Measurements from ENCODE around the gene NCAM1.

The NCAM1 gene

DNA sequence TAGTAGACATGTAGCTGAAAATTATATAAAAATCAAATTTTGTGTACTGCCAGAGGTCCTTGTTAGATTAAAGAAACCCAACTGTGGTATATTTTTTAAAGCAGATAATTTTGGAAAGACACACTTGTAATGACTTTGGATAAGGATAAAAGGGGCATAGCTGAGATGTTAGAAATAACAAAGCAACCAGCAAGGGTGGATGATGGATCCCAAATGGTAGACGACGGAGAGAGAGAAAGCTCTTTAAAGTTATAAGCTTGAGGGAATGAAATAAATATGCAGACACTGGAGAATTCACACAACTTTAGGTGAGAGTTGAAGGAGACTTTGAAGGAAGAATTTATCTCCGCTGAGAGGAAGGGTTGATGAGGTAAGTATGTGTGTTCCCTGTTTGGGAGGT is 10.6 kb downstream of the NCAM1 start:
- TF ChIP-seq, protein P1, sequence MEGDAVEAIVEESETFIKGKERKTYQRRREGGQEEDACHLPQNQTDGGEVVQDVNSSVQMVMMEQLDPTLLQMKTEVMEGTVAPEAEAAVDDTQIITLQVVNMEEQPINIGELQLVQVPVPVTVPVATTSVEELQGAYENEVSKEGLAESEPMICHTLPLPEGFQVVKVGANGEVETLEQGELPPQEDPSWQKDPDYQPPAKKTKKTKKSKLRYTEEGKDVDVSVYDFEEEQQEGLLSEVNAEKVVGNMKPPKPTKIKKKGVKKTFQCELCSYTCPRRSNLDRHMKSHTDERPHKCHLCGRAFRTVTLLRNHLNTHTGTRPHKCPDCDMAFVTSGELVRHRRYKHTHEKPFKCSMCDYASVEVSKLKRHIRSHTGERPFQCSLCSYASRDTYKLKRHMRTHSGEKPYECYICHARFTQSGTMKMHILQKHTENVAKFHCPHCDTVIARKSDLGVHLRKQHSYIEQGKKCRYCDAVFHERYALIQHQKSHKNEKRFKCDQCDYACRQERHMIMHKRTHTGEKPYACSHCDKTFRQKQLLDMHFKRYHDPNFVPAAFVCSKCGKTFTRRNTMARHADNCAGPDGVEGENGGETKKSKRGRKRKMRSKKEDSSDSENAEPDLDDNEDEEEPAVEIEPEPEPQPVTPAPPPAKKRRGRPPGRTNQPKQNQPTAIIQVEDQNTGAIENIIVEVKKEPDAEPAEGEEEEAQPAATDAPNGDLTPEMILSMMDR (IDR thresholded peaks at IDR 0.05) = no peak

DNA sequence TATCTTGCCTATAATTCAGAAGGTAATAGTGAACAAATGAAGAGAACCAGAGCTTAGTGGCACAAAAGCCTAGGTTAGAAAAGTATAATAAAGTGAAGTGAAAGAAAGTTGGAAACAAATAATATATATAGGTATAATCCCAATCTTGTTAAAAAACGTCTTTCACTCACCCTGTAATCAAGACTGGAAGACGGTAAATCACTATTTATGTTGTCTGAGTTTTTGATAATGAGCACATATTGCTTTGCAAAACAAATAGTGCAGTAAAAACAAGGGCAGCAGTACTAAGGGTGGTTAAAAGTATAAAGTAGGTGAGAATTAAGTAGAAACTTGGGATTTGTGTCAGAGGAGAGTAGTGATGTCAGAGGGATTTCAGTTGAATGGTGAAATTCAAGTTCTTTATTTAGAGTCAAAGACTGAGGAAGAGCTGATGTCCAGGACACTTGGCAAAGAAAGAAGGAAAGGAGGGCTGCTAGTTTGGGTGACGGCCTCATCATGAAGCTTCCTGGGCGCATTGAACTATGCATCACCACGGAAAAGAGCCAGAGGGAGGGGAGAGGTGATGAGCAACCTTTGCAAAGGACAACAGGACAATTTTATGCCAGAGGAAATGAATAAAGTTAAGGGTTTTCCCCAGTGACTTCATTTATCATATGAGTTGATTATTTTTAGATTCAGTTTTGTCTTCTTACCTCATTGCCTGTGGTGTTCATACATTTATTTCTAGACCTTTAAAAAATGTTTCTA is 11.4 kb downstream of the NCAM1 start:
- TF ChIP-seq, protein P1 (IDR thresholded peaks at IDR 0.05) = no peak

DNA sequence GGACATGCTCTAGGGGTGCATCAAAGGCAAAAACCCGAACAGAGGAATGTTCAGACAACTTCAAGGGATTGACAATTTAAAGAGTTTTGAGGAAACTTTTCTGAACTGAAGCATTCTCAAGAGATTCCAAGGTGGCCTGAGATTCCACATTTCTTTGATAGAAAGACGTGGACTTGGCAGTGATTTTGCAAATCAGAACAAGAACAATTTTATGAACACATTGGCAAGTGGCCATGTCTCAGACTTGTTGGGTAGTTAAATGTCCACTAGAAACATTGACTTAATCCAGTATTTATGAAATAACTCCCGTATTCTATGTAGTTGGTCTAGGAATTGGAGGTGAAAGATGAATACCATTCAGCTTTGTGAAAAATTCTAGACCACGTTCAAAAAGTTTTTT is 13.8 kb downstream of the NCAM1 start:
- TF ChIP-seq, protein P1 (IDR thresholded peaks at IDR 0.05) = no peak

DNA sequence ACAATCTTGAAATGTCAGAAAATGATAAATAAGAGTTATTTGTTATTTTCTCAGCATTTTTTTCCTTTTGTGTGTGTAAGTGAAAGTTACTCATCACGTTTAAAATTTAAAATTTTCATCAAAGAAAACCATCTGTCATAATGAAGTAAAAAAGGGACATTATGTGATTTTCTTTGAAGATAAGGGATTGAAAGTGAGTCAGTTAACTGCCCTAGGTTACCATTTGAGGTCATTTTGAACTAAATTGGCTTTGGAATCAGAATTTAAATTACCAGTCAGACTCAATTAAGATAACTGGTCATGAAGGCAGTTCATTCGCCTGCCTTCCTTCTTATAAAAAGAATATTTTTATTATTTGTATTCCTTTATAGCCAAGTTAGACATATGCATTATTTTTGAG is 14.3 kb downstream of the NCAM1 start:
- TF ChIP-seq, protein P1 (IDR thresholded peaks at IDR 0.05) = no peak

DNA sequence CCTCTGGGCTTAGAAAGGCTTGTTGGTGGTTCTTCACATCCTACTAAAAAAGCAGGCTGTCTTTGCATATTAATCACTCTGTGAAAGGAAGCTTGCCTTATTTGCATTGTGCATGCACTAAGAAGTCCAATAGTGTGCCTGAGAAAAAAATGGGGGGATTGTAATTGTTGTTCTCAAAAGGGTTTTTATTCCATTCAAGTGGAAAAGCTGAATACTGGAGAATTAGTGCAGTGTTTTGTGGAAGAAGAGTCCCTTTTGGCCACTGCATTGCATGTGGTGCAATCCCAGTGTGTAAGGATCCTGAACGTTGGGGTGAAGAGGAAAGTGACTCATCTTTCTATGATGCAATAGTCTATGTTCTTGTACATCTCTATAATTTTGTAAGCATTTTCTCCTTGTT is 16.5 kb downstream of the NCAM1 start:
- TF ChIP-seq, protein P1 (IDR thresholded peaks at IDR 0.05) = no peak

DNA sequence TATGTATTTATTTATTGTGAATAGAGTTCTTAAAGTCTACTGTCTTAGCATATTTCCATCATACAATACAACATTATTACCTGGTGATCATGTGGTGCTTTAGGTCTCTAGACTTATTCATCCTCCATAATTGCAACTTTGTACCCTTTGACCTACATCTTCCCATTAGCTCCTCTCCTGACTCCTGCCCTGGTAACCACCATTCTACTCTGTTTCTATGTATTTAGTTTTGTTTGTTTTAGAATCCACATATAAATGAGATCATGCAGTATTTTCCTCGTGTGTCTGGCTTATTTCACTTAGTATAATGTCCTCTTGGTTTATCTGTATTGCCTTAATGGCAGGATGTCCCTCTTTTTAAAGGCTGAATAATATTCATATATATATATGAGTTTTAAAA is 22.7 kb downstream of the NCAM1 start:
- TF ChIP-seq, protein P1 (IDR thresholded peaks at IDR 0.05) = no peak

DNA sequence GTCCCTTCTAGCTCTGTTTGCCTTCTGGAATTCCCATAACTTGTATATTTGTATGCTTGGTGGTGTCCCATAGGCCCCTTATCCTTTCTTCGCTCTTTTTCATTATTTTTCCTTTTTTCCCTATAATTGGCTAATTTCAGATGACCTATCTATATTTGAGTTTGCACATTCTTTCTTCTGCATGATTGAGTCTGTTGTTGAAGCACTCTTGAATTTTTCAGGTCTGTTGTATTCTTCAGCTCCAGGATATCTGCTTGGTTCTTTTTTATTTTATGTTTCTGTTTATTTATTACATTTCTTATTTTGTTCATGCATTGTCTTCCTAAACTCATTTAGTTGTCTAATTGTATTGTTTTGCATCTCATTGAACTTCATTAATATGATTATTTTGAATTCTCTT is 28.0 kb downstream of the NCAM1 start:
- TF ChIP-seq, protein P1 (IDR thresholded peaks at IDR 0.05) = no peak

DNA sequence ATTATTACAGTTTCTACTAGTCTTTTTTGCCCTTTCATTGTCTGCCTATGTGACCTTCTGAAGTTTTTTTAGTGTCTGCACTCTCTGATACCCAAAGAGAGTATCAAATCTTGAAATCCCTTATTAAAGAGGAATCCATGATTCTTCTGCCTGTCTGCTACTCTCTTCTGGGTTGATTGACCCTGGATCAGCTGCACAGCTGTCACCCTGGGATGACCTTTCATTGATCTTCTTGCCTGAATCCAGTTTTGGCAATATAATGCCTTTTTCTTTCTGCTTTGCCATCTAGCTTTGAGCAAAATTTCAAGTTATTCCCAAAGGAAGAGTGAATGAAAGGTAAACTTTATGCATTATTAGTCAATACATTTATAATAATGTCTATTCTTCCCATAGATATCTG is 32.6 kb downstream of the NCAM1 start:
- TF ChIP-seq, protein P1 (IDR thresholded peaks at IDR 0.05) = no peak
